Limb (tissue), 2 donors: ENCODE data around the gene PPIF.

Source experiments
- DNase-seq, 2 donors: peaks; one replicate each; pipeline ENCODE4 v3.0.0-alpha.2; 2016; ENCODE audit errors: extremely low spot score in 2 of 2

Gene PPIF

GRCh38 chr10:79367426-79368189 lies 20.3 kb downstream of the PPIF start:
- no peak for DNase-seq

- DNase-seq: no peak
These were observed 25.6 kb downstream of the PPIF start for GRCh38 chr10:79372871-79373270.

GRCh38 chr10:79374312-79375191 lies 27.3 kb downstream of the PPIF start:
- DNase-seq: peak; percentile 55 to 88

GRCh38 chr10:79375321-79376077 lies 28.2 kb downstream of the PPIF start:
- DNase-seq: no peak

- no peak for DNase-seq
These were observed 28.9 kb downstream of the PPIF start for GRCh38 chr10:79376078-79376628.

GRCh38 chr10:79376751-79377556 lies 29.7 kb downstream of the PPIF start:
- DNase-seq: no peak

- no peak for DNase-seq
These were observed 30.5 kb downstream of the PPIF start for GRCh38 chr10:79377557-79378382.

GRCh38 chr10:79378383-79378646 lies 31.0 kb downstream of the PPIF start:
- no peak for DNase-seq

GRCh38 chr10:79378647-79379511 lies 31.6 kb downstream of the PPIF start:
- no peak for DNase-seq

- no peak for DNase-seq
These were observed 32.3 kb downstream of the PPIF start for GRCh38 chr10:79379512-79380124.

GRCh38 chr10:79380125-79380945 lies 33.1 kb downstream of the PPIF start:
- no peak for DNase-seq

- DNase-seq: no peak
These were observed 33.9 kb downstream of the PPIF start for GRCh38 chr10:79380946-79381721.

GRCh38 chr10:79381804-79382221 lies 34.5 kb downstream of the PPIF start:
- DNase-seq: no peak

GRCh38 chr10:79382491-79382941 lies 35.2 kb downstream of the PPIF start:
- no peak for DNase-seq

GRCh38 chr10:79383974-79384606 lies 36.8 kb downstream of the PPIF start:
- DNase-seq: no peak

GRCh38 chr10:79384773-79385391 lies 37.6 kb downstream of the PPIF start:
- DNase-seq: no peak
